Left cardiac atrium (tissue), 4 donors: Measurements from ENCODE around the gene CTNNBIP1. TPM values are rescaled to one million over a fixed set of nuclear protein-coding genes. Genes with fewer than 3 reads are reported as not detected.

Experiments used
- ATAC-seq, 2 donors: fragments of 200-7000 bp; cut with Tn5 transposase; one replicate each; pipeline ENCODE4 v1.9.1; 2020; ENCODE audit warnings: mild to moderate bottlenecking in 2 of 2, moderate library complexity in 2 of 2
- DNase-seq: peaks from one replicate; pipeline ENCODE4 v3.0.0-alpha.2; 2020
- intact Hi-C, 2 donors: fragments of 100-400 bp; cut with DNase I; formaldehyde crosslinking; loops; one replicate each; pipeline versions ENCODE4 v1.14.1 to v1.15.1; 2022 to 2023
- total RNA-seq, 2 donors: library from RNA; stranded (reverse); fragmentation: NEBNext Ultra II Directional; extraction: Animal tissue kit (Norgen Biotek cat#: 25700); gene quantifications; one replicate each; pipeline ENCODE4 v1.2.1, GENCODE V29; 2021
- donor health status: DM: no; HTN: yes; CAD: no.
- donor health status: DM: no; HTN: yes; CAD: no; lungs with severe emphysema.
- donor health status: DM: yes; HTN: yes; CAD: no.
- donor health status: Dilated cardiomyopathy.

Gene CTNNBIP1
- total RNA-seq, 2 donors from 2014 or later, result 32.2 to 34.1 TPM

GRCh38 chr1:9907441-9907840 lies 2.6 kb downstream of the CTNNBIP1 start:
- intact Hi-C loops, result no loop called here
- no peak for ATAC-seq
- no peak for DNase-seq

- intact Hi-C loops, result no loop called here
- DNase-seq (no peak), ATAC-seq (no peak)
Measured at GRCh38 chr1:9906466-9906865, 3.6 kb downstream of the CTNNBIP1 start.

- ATAC-seq, result no peak
- intact Hi-C loops, result no loop called here
- DNase-seq, result no peak
Measured at GRCh38 chr1:9905010-9905409, 5.1 kb downstream of the CTNNBIP1 start.

GRCh38 chr1:9904596-9904995 lies 5.5 kb downstream of the CTNNBIP1 start:
- DNase-seq (no peak), ATAC-seq (no peak)
- intact Hi-C loops, result no loop called here

- ATAC-seq (no peak), DNase-seq (no peak)
- intact Hi-C loops, result no loop called here
Measured at GRCh38 chr1:9903801-9904527, 6.1 kb downstream of the CTNNBIP1 start.

GRCh38 chr1:9902060-9902452 lies 8.0 kb downstream of the CTNNBIP1 start:
- intact Hi-C loops, result no loop called here
- peak in 1 of 2 donors; percentile 17 for ATAC-seq
- no peak for DNase-seq

GRCh38 chr1:9901148-9902059 lies 8.7 kb downstream of the CTNNBIP1 start:
- intact Hi-C loops, result no loop called here
- DNase-seq, result peak; percentile 46
- peak; percentile 75 to 76 for ATAC-seq

GRCh38 chr1:9900142-9901043 lies 9.7 kb downstream of the CTNNBIP1 start:
- DNase-seq, result peak; percentile 73
- intact Hi-C loops, result no loop called here
- peak; percentile 88 to 93 for ATAC-seq

GRCh38 chr1:9894115-9894514 lies 16.0 kb downstream of the CTNNBIP1 start:
- ATAC-seq (no peak), DNase-seq (no peak)
- intact Hi-C loops, result no loop called here

GRCh38 chr1:9892563-9893528 lies 17.2 kb downstream of the CTNNBIP1 start:
- DNase-seq, result no peak
- peak; percentile 30 to 36 for ATAC-seq

GRCh38 chr1:9891207-9891606 lies 18.9 kb downstream of the CTNNBIP1 start:
- ATAC-seq (no peak), DNase-seq (no peak)
- intact Hi-C loops, result no loop called here

More at GRCh38 chr1:9892563-9893528, 17.2 kb downstream of the CTNNBIP1 start:
- intact Hi-C loops, result no loop called here

- peak in 1 of 2 donors; percentile 75 for ATAC-seq
- intact Hi-C loops, result no loop called here
- DNase-seq, result peak; percentile 73
Measured at GRCh38 chr1:9890224-9890731, 19.8 kb downstream of the CTNNBIP1 start.

- ATAC-seq (no peak), DNase-seq (no peak)
- intact Hi-C loops, result no loop called here
Measured at GRCh38 chr1:9889411-9889810, 20.7 kb downstream of the CTNNBIP1 start.

- ATAC-seq (no peak), DNase-seq (no peak)
- intact Hi-C loops, result no loop called here
Measured at GRCh38 chr1:9888886-9889285, 21.2 kb downstream of the CTNNBIP1 start.

GRCh38 chr1:9887070-9887469 lies 23.0 kb downstream of the CTNNBIP1 start:
- DNase-seq (no peak), ATAC-seq (no peak)
- intact Hi-C loops, result no loop called here

- DNase-seq (no peak), ATAC-seq (peak; percentile 50 to 51)
- intact Hi-C loops, result no loop called here
Measured at GRCh38 chr1:9886092-9886742, 23.9 kb downstream of the CTNNBIP1 start.

- intact Hi-C loops, result no loop called here
- ATAC-seq, result no peak
- no peak for DNase-seq
Measured at GRCh38 chr1:9884805-9885204, 25.3 kb downstream of the CTNNBIP1 start.
